WTC11 (cell line): ENCODE measurements around the gene QPCTL. TPM values are rescaled to one million over a fixed set of nuclear protein-coding genes. Genes with fewer than 3 reads are reported as not detected.

Source experiments
- ATAC-seq: fragments of 200-7000 bp; cut with Tn5 transposase; 2 replicates; pipeline ENCODE4 v1.10.0; 2021; ENCODE audit warnings: mild to moderate bottlenecking, moderate library complexity
- CTCF ChIA-PET: fragments of 300-600 bp; sonication (Branson Sonifier 250); formaldehyde crosslinking; loops from one replicate; lab custom pipeline; 2021; ENCODE audit warnings: antibody characterized with exemption; lab: Charles Lee
- POLR2A ChIA-PET: fragments of 350-600 bp; sonication (Branson Sonifier 250); formaldehyde crosslinking; loops from one replicate; lab custom pipeline; 2021; ENCODE audit warnings: antibody characterized with exemption; lab: Charles Lee
- DNase-seq: peaks from one replicate; pipeline ENCODE4 v3.0.0; 2021; ENCODE audit warnings: low spot score
- H3K27ac Mint-ChIP-seq: 2 replicates; pipeline ENCODE4 v1.8.0; 2021; ENCODE audit warnings: mixed read lengths
- H3K27me3 Mint-ChIP-seq: 2 replicates; pipeline ENCODE4 v1.8.0; 2021; ENCODE audit warnings: low read depth, mild to moderate bottlenecking, moderate library complexity, mixed read lengths
- H3K36me3 Mint-ChIP-seq: 2 replicates; pipeline ENCODE4 v1.8.0; 2021; ENCODE audit warnings: mixed read lengths
- H3K4me1 Mint-ChIP-seq: 2 replicates; pipeline ENCODE4 v1.8.0; 2022; ENCODE audit warnings: mixed read lengths
- H3K4me3 Mint-ChIP-seq: 2 replicates; pipeline ENCODE4 v1.8.0; 2021; ENCODE audit warnings: mild to moderate bottlenecking, moderate library complexity, mixed read lengths
- H3K9me3 Mint-ChIP-seq: 2 replicates; pipeline ENCODE4 v1.8.0; 2021; ENCODE audit warnings: mixed read lengths
- CBFB ChIP-seq: sonication (generic); formaldehyde crosslinking; IDR thresholded peaks from 2 replicates; pipeline ENCODE4 v1.8.1; 2022; ENCODE audit warnings: mild to moderate bottlenecking, low read depth, missing genetic modification reagents
- CREB1 ChIP-seq: sonication (generic); formaldehyde crosslinking; IDR thresholded peaks from 2 replicates; pipeline ENCODE4 v1.8.0; 2023; ENCODE audit warnings: mild to moderate bottlenecking, missing genetic modification reagents
- ELF4 ChIP-seq: sonication (generic); formaldehyde crosslinking; IDR thresholded peaks from 2 replicates; pipeline ENCODE4 v1.8.1; 2022; ENCODE audit warnings: low read depth, mild to moderate bottlenecking, moderate library complexity, missing genetic modification reagents
- ESRRA ChIP-seq: sonication (generic); formaldehyde crosslinking; IDR thresholded peaks from 2 replicates; pipeline ENCODE4 v1.8.1; 2022; ENCODE audit warnings: mild to moderate bottlenecking, missing genetic modification reagents, borderline replicate concordance
- FOXK1 ChIP-seq: sonication (generic); formaldehyde crosslinking; IDR thresholded peaks from 2 replicates; pipeline ENCODE4 v1.8.0; 2022; ENCODE audit warnings: mild to moderate bottlenecking, moderate library complexity, missing genetic modification reagents
- GABPB1 ChIP-seq: sonication (generic); formaldehyde crosslinking; IDR thresholded peaks from 2 replicates; pipeline ENCODE4 v1.8.1; 2023; ENCODE audit warnings: mild to moderate bottlenecking, missing genetic modification reagents
- SMAD4 ChIP-seq: sonication (generic); formaldehyde crosslinking; IDR thresholded peaks from 2 replicates; pipeline ENCODE4 v1.8.0; 2022; ENCODE audit warnings: mild to moderate bottlenecking, missing genetic modification reagents
- SOX15 ChIP-seq: fragments of 250-450 bp; sonication (Bioruptor Pico); IDR thresholded peaks from 2 replicates; pipeline ENCODE4 v1.9.0; 2021; ENCODE audit warnings: mild to moderate bottlenecking
- SP1 ChIP-seq: sonication (generic); formaldehyde crosslinking; conservative IDR thresholded peaks from 2 replicates; pipeline ENCODE4 v1.8.1; 2022; ENCODE audit warnings: missing genetic modification reagents
- TCF7 ChIP-seq: sonication (generic); formaldehyde crosslinking; IDR thresholded peaks from 2 replicates; pipeline ENCODE4 v1.8.0; 2022; ENCODE audit warnings: mild to moderate bottlenecking, low read depth, missing genetic modification reagents, moderate library complexity
- ZNF232 ChIP-seq: sonication (generic); formaldehyde crosslinking; IDR thresholded peaks from 2 replicates; pipeline ENCODE4 v1.8.0; 2022; ENCODE audit warnings: mild to moderate bottlenecking, missing genetic modification reagents
- ZNF416 ChIP-seq: fragments of 250-450 bp; sonication (Bioruptor Pico); IDR thresholded peaks from 2 replicates; pipeline ENCODE4 v1.9.0; 2021; ENCODE audit warnings: mild to moderate bottlenecking, inconsistent platforms
- total RNA-seq: library from RNA; stranded (reverse); gene quantifications from 3 replicates; pipeline ENCODE4 v1.2.3, GENCODE V29; 2021
- TF ChIP-seq, protein P1 (sequence below): sonication (generic); formaldehyde crosslinking; IDR thresholded peaks from 2 replicates; pipeline ENCODE4 v1.8.0; 2022; ENCODE audit warnings: mild to moderate bottlenecking, missing genetic modification reagents
- TF ChIP-seq, protein P2 (sequence below): sonication (generic); formaldehyde crosslinking; IDR thresholded peaks from 2 replicates; pipeline ENCODE4 v1.8.0; 2022; ENCODE audit warnings: mild to moderate bottlenecking, missing genetic modification reagents
- TF ChIP-seq, protein P3 (sequence below): sonication (generic); formaldehyde crosslinking; IDR thresholded peaks from 2 replicates; pipeline ENCODE4 v1.8.1; 2022; ENCODE audit warnings: low read depth, mild to moderate bottlenecking, moderate library complexity, missing genetic modification reagents, borderline replicate concordance
- TF ChIP-seq, protein P4 (sequence below): sonication (generic); formaldehyde crosslinking; IDR thresholded peaks from 2 replicates; pipeline ENCODE4 v1.8.1; 2023; ENCODE audit warnings: mild to moderate bottlenecking, moderate library complexity, missing genetic modification reagents
- TF ChIP-seq, protein P5 (sequence below): fragments of 200-600 bp; IDR thresholded peaks from 2 replicates; pipeline ENCODE4 v1.8.0; 2022; ENCODE audit warnings: antibody characterized with exemption
- TF ChIP-seq, protein P6 (sequence below): fragments of 250-450 bp; sonication (Bioruptor Pico); IDR thresholded peaks from 2 replicates; pipeline ENCODE4 v1.9.0; 2021; ENCODE audit warnings: mild to moderate bottlenecking

Gene QPCTL
- total RNA-seq, 1 experiment from 2014 or later: 33.3 TPM

DNA sequence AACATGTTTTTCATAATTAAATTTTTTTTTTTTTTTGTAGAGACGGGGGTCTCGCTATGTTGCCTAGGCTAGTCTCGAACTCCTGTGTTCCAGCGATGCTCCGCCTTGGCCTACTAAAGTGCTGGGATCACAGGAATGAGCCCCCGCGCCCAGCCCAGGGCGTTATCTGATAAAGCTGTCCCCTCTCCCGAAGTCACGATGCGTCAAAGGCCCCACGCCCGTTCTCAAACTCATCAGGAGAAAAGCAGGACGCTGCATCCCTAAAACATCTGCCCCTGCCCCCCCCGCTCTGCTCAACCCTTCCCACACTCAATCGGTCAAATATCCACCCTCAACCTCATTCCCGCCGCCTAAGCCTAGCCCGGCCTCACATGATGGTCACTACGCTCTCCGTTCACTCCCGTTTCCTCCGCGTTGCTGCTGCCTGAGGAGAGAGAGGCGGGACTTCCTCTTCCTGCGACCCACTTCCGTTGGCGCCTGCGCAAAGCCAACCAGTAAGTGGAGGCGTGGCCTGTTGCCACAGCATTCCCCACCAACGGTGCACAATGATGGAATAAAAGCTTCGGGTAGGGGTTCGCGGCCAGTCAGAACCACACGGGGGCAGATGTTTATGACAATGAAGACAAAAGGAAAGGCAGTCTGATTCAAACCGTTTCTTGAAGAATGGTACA lies 815 bp upstream of the QPCTL start, which contains the start of gene SNRPD2 (continued):
- TF ChIP-seq, protein P1, sequence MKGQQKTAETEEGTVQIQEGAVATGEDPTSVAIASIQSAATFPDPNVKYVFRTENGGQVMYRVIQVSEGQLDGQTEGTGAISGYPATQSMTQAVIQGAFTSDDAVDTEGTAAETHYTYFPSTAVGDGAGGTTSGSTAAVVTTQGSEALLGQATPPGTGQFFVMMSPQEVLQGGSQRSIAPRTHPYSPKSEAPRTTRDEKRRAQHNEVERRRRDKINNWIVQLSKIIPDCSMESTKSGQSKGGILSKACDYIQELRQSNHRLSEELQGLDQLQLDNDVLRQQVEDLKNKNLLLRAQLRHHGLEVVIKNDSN: peak; percentile 40; the same call in 1 of the 2 replicates
- peak; percentile 94 for TF ChIP-seq FOXK1 (CRISPR knock-in tag)
- 0 out of 2 replicates have a peak, but pooled peaks have one; percentile 31 for TF ChIP-seq ZNF232
- TF ChIP-seq SOX15 (CRISPR knock-in tag): no peak
- no peak for TF ChIP-seq SMAD4 (CRISPR knock-in tag)
- TF ChIP-seq, protein P2, sequence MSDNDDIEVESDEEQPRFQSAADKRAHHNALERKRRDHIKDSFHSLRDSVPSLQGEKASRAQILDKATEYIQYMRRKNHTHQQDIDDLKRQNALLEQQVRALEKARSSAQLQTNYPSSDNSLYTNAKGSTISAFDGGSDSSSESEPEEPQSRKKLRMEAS (CRISPR knock-in tag): peak; percentile 47; the same call in 1 of the 2 replicates
- TF ChIP-seq, protein P3, sequence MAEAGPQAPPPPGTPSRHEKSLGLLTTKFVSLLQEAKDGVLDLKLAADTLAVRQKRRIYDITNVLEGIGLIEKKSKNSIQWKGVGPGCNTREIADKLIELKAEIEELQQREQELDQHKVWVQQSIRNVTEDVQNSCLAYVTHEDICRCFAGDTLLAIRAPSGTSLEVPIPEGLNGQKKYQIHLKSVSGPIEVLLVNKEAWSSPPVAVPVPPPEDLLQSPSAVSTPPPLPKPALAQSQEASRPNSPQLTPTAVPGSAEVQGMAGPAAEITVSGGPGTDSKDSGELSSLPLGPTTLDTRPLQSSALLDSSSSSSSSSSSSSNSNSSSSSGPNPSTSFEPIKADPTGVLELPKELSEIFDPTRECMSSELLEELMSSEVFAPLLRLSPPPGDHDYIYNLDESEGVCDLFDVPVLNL (CRISPR knock-in tag): peak; percentile 82; the same call in 1 of the 2 replicates
- no peak for TF ChIP-seq ELF4 (CRISPR knock-in tag)

DNA sequence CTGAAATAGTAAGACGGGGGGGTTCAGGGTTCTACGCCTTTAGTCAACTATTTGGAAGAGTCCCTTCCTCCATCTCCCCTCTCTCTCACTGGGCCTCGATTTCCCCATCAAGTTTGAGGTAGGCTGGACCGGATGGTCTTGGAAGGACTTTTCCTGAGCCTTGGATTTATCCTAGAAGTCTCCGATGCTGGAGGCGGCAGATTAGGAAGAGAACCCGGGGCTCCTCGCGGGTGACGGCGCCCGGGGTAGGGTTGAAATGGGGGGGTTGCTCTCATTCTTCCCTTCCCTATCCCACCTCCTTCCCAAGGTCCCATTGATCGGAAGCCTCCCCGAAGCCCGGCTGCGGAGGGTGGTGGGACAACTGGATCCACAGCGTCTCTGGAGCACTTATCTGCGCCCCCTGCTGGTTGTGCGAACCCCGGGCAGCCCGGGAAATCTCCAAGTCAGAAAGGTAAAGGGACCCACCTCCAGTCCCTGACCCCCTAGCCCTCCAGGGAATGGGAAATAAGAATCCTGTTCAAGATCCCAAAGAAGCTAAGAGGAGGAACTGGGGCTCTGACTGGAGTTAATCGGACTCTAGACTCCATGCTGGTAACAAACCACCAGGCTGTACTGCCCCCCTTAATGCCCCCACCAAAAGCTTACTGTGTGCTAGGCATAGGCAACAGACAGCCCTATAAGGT lies 781 bp downstream of the QPCTL start:
- Mint-ChIP-seq H3K9me3 (no peaks in the 10 kb centered on the region), H3K4me1 (peaks cover 6% of the 10 kb centered on the region; the same call in 1 of the 2 replicates), H3K36me3 (peaks cover 40% of the 10 kb centered on the region), H3K4me3 (peak overlapping the region; percentile 96), H3K27ac (peak overlapping the region; percentile 91), H3K27me3 (peaks cover 3% of the 10 kb centered on the region; the same call in 1 of the 2 replicates)
- ATAC-seq: no peak
- DNase-seq: peak; percentile 90
- CTCF ChIA-PET: interaction anchor here (0.6 to 5.4 kb wide), 45 partner anchors 8 to 1406 kb away, joined by 3 to 86 read pairs (median 5); partner anchors contain the start of genes FBXO46, MYPOP, SIX5 and SYMPK
- POLR2A ChIA-PET: interaction anchor here (0.6 to 3.3 kb wide), 12 partner anchors 12 to 170 kb away, joined by 3 to 39 read pairs (median 8); partner anchors contain the start of genes FBXO46, SIX5 and SYMPK
- TF ChIP-seq, protein P4, sequence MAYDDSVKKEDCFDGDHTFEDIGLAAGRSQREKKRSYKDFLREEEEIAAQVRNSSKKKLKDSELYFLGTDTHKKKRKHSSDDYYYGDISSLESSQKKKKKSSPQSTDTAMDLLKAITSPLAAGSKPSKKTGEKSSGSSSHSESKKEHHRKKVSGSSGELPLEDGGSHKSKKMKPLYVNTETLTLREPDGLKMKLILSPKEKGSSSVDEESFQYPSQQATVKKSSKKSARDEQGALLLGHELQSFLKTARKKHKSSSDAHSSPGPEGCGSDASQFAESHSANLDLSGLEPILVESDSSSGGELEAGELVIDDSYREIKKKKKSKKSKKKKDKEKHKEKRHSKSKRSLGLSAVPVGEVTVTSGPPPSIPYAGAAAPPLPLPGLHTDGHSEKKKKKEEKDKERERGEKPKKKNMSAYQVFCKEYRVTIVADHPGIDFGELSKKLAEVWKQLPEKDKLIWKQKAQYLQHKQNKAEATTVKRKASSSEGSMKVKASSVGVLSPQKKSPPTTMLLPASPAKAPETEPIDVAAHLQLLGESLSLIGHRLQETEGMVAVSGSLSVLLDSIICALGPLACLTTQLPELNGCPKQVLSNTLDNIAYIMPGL (CRISPR knock-in tag): peak; percentile 20; the same call in 1 of the 2 replicates
- TF ChIP-seq, protein P5, sequence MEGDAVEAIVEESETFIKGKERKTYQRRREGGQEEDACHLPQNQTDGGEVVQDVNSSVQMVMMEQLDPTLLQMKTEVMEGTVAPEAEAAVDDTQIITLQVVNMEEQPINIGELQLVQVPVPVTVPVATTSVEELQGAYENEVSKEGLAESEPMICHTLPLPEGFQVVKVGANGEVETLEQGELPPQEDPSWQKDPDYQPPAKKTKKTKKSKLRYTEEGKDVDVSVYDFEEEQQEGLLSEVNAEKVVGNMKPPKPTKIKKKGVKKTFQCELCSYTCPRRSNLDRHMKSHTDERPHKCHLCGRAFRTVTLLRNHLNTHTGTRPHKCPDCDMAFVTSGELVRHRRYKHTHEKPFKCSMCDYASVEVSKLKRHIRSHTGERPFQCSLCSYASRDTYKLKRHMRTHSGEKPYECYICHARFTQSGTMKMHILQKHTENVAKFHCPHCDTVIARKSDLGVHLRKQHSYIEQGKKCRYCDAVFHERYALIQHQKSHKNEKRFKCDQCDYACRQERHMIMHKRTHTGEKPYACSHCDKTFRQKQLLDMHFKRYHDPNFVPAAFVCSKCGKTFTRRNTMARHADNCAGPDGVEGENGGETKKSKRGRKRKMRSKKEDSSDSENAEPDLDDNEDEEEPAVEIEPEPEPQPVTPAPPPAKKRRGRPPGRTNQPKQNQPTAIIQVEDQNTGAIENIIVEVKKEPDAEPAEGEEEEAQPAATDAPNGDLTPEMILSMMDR: peak; percentile 88
- TF ChIP-seq ESRRA (no peak), TCF7 (CRISPR knock-in tag) (no peak), CREB1 (CRISPR knock-in tag) (no peak)

DNA sequence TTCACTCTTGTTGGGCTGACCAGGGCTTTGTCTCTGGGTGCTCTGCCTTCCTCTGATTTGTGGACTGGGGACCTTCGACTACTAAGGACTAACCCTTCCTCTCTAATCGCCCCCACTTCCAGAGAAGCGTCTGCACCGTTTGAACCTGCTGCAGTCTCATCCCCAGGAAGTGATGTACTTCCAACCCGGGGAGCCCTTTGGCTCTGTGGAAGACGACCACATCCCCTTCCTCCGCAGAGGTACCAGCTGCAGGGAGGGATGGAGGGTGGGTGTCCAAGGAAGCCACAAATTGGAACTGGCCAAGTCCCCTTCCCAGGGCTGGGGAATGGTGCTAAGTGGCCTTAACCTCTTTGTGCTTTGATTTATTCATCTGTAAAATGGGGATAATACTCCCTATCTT lies 9.2 kb downstream of the QPCTL start:
- no peaks in the 10 kb centered on the region for H3K27me3 Mint-ChIP-seq
- H3K4me3 Mint-ChIP-seq: no peak overlapping the region
- no peak for ATAC-seq
- ChIA-PET CTCF (interaction anchor here (1.6 kb wide), 1 partner anchor 9 kb away, joined by 5 read pairs; the partner anchor contains the start of gene QPCTL), POLR2A (no interaction called here)
- no peak overlapping the region for H3K27ac Mint-ChIP-seq
- peaks cover 36% of the 10 kb centered on the region for H3K36me3 Mint-ChIP-seq
- no peak for DNase-seq
- 0 out of 2 replicates have a peak, but pooled peaks cover 3% of the 10 kb centered on the region for H3K9me3 Mint-ChIP-seq
- no peaks in the 10 kb centered on the region for H3K4me1 Mint-ChIP-seq
- no peak for TF ChIP-seq ZNF416 (CRISPR knock-in tag)
- no peak for TF ChIP-seq SP1 (CRISPR knock-in tag)
- TF ChIP-seq, protein P6, sequence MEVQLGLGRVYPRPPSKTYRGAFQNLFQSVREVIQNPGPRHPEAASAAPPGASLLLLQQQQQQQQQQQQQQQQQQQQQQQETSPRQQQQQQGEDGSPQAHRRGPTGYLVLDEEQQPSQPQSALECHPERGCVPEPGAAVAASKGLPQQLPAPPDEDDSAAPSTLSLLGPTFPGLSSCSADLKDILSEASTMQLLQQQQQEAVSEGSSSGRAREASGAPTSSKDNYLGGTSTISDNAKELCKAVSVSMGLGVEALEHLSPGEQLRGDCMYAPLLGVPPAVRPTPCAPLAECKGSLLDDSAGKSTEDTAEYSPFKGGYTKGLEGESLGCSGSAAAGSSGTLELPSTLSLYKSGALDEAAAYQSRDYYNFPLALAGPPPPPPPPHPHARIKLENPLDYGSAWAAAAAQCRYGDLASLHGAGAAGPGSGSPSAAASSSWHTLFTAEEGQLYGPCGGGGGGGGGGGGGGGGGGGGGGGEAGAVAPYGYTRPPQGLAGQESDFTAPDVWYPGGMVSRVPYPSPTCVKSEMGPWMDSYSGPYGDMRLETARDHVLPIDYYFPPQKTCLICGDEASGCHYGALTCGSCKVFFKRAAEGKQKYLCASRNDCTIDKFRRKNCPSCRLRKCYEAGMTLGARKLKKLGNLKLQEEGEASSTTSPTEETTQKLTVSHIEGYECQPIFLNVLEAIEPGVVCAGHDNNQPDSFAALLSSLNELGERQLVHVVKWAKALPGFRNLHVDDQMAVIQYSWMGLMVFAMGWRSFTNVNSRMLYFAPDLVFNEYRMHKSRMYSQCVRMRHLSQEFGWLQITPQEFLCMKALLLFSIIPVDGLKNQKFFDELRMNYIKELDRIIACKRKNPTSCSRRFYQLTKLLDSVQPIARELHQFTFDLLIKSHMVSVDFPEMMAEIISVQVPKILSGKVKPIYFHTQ (CRISPR knock-in tag): no peak
- TF ChIP-seq GABPB1 (CRISPR knock-in tag): no peak
- no peak for TF ChIP-seq CBFB (CRISPR knock-in tag)
